HCT116 (cell line): Measurements from ENCODE around the gene FHDC1. TPM values are rescaled to one million over a fixed set of nuclear protein-coding genes. Genes with fewer than 3 reads are reported as not detected.

ENCODE experiments used
- ATAC-seq: fragments of 200-7000 bp; cut with Tn5 transposase; 2 replicates; pipeline ENCODE4 v1.9.1; 2020; ENCODE audit warnings: mild to moderate bottlenecking, moderate library complexity
- BruUV-seq: library from RNA; stranded (reverse); fragments of 400-500 nt; replicated peaks from 2 replicates; lab custom pipeline; 2021; lab: Mats Ljungman, UMichigan
- CTCF ChIA-PET: fragments of 300-600 bp; sonication (Branson Sonifier 250); formaldehyde crosslinking; loops from one replicate; lab custom pipeline; 2021; ENCODE audit warnings: antibody characterized with exemption; lab: Charles Lee
- POLR2A ChIA-PET: fragments of 300-600, 350-600 bp; sonication (Branson Sonifier 250); formaldehyde crosslinking; loops from one replicate; lab custom pipeline; 2021; ENCODE audit warnings: antibody characterized with exemption; lab: Charles Lee
- RAD21 ChIA-PET, 2 experiments: fragments of 300-600 bp; sonication (Branson Sonifier 250); formaldehyde crosslinking; loops; one replicate each; lab custom pipeline; 2023; ENCODE audit warnings: low total read pairs in 2 of 2; ENCODE audit not compliant: uncharacterized antibody in 2 of 2, unreplicated experiment in 2 of 2, low non-redundant PET in 1 of 2; lab: Charles Lee
- DNase-seq: peaks from one replicate; pipeline ENCODE4 v3.0.0-alpha.2; 2010; ENCODE audit warnings: low read depth, low spot score
- H2AFZ ChIP-seq: fragments of 200-600 bp; shearing (Covaris generic), sonication (generic); 2 replicates; pipeline ENCODE4 v1.6.1; 2017; ENCODE audit warnings: low read depth, mixed run types, mixed read lengths, antibody characterized with exemption, low read length; ENCODE audit not compliant: poor library complexity, severe bottlenecking
- H3K27ac ChIP-seq: 2 replicates; pipeline ENCODE4 v1.5.1; 2012; ENCODE audit warnings: low read depth, low read length
- H3K27me3 ChIP-seq: fragments of 200-600 bp; sonication (generic); 2 replicates; pipeline ENCODE4 v1.6.1; 2016; ENCODE audit warnings: mixed run types, low read length, mixed read lengths; ENCODE audit not compliant: insufficient read depth
- H3K36me3 ChIP-seq, 2 experiments: fragments of 200-500 bp in 1 of 2; fragments of 200-600 bp in 1 of 2; sonication (Bioruptor generic) in 1 of 2; sonication (generic) in 1 of 2; 2 replicates each; pipeline versions ENCODE4 v1.5.1 to v1.6.1; 2014 to 2016; ENCODE audit warnings: low read length in 2 of 2, inconsistent platforms in 1 of 2, mixed read lengths in 1 of 2, mixed run types in 1 of 2; ENCODE audit not compliant: insufficient read depth in 2 of 2, control insufficient read depth in 1 of 2
- H3K4me1 ChIP-seq, 2 experiments: fragments of 200-600 bp in 1 of 2; sonication (generic) in 1 of 2; 2 replicates each; pipeline versions ENCODE4 v1.5.1 to v1.6.1; 2012 to 2017; ENCODE audit warnings: low read length in 2 of 2, inconsistent platforms in 1 of 2, mild to moderate bottlenecking in 1 of 2, mixed read lengths in 1 of 2, mixed run types in 1 of 2, moderate library complexity in 1 of 2; ENCODE audit not compliant: insufficient read depth in 2 of 2, control insufficient read depth in 1 of 2
- H3K4me2 ChIP-seq: fragments of 200-600 bp; sonication (generic); 2 replicates; pipeline ENCODE4 v1.6.1; 2017; ENCODE audit warnings: mixed run types, low read length, mixed read lengths
- H3K4me3 ChIP-seq, 2 experiments: fragments of 200-600 bp in 1 of 2; sonication (generic) in 1 of 2; replicated peaks in 1 of 2; 2 replicates each; pipeline ENCODE4 v1.5.1; 2011 to 2016; ENCODE audit warnings: low read length in 2 of 2, control low read depth in 1 of 2, low read depth in 1 of 2, mild to moderate bottlenecking in 1 of 2, mixed read lengths in 1 of 2, mixed run types in 1 of 2
- H3K79me2 ChIP-seq: fragments of 200-600 bp; sonication (generic); 2 replicates; pipeline ENCODE4 v1.6.1; 2017; ENCODE audit warnings: mild to moderate bottlenecking, mixed run types, low read length, moderate library complexity, mixed read lengths; ENCODE audit not compliant: insufficient read depth
- H3K9ac ChIP-seq: fragments of 200-600 bp; sonication (generic); 2 replicates; pipeline ENCODE4 v1.6.1; 2016; ENCODE audit warnings: low read length, mixed read lengths
- H3K9me2 ChIP-seq: fragments of 200-600 bp; sonication (generic), shearing (Covaris generic); 2 replicates; pipeline ENCODE4 v1.6.1; 2017; ENCODE audit warnings: mixed run types, mild to moderate bottlenecking, moderate library complexity; ENCODE audit not compliant: insufficient read depth
- H3K9me3 ChIP-seq, 2 experiments: fragments of 200-500 bp in 1 of 2; fragments of 200-600 bp in 1 of 2; sonication (Bioruptor generic) in 1 of 2; sonication (generic) in 1 of 2; 2 replicates each; pipeline ENCODE4 v1.6.1; 2014 to 2017; ENCODE audit warnings: low read length in 2 of 2, mixed read lengths in 2 of 2, inconsistent platforms in 1 of 2, low read depth in 1 of 2, mild to moderate bottlenecking in 1 of 2, mixed run types in 1 of 2, moderate library complexity in 1 of 2; ENCODE audit not compliant: control insufficient read depth in 1 of 2, insufficient read depth in 1 of 2
- H4K20me1 ChIP-seq: fragments of 200-600 bp; sonication (generic), shearing (Covaris generic); 2 replicates; pipeline ENCODE4 v1.6.1; 2017; ENCODE audit warnings: mixed run types, mild to moderate bottlenecking, moderate library complexity; ENCODE audit not compliant: insufficient read depth
- CEBPB ChIP-seq: IDR thresholded peaks from 2 replicates; pipeline ENCODE4 v1.6.1; 2012; ENCODE audit warnings: low read depth
- ELF1 ChIP-seq: IDR thresholded peaks from 2 replicates; pipeline ENCODE4 v1.6.1; 2012; ENCODE audit warnings: low read depth, borderline replicate concordance
- EZH2 ChIP-seq: fragments of 200-600 bp; sonication (generic); IDR thresholded peaks from 2 replicates; pipeline ENCODE4 v1.6.1; 2017; ENCODE audit warnings: antibody characterized with exemption, mixed run types
- EZH2phosphoT487 ChIP-seq: fragments of 200-600 bp; IDR thresholded peaks from 2 replicates; pipeline ENCODE4 v1.6.1; 2018; ENCODE audit warnings: antibody characterized with exemption, borderline replicate concordance
- JUND ChIP-seq: IDR thresholded peaks from 2 replicates; pipeline ENCODE4 v1.6.1; 2012
- POLR2A ChIP-seq: IDR thresholded peaks from 2 replicates; pipeline ENCODE4 v1.7.0; 2011; ENCODE audit warnings: borderline replicate concordance; ENCODE audit not compliant: insufficient read depth, insufficient read length; ENCODE audit errors: extremely low read depth
- POLR2AphosphoS5 ChIP-seq: IDR thresholded peaks from 2 replicates; pipeline ENCODE4 v1.6.1; 2011; ENCODE audit warnings: mild to moderate bottlenecking, low read depth, low read length, moderate library complexity
- RAD21 ChIP-seq: IDR thresholded peaks from 2 replicates; pipeline ENCODE4 v1.6.1; 2012; ENCODE audit warnings: low read depth, mild to moderate bottlenecking
- SIN3A ChIP-seq: IDR thresholded peaks from 2 replicates; pipeline ENCODE4 v1.6.1; 2012; ENCODE audit warnings: low read depth
- SP1 ChIP-seq: IDR thresholded peaks from 2 replicates; pipeline ENCODE4 v1.6.1; 2012; ENCODE audit warnings: low read depth
- SRF ChIP-seq: IDR thresholded peaks from 2 replicates; pipeline ENCODE4 v1.6.1; 2012; ENCODE audit warnings: low read depth
- TCF7L2 ChIP-seq: IDR thresholded peaks from 2 replicates; pipeline ENCODE4 v1.7.0; 2011; ENCODE audit warnings: borderline replicate concordance, inconsistent platforms; ENCODE audit not compliant: insufficient read depth, insufficient read length; ENCODE audit errors: extremely low read depth
- ZFX ChIP-seq: fragments of 450-650 bp; IDR thresholded peaks from 2 replicates; pipeline ENCODE4 v1.6.1; 2017
- intact Hi-C: fragments of 100-400 bp; cut with micrococcal nuclease; formaldehyde crosslinking; loops from 2 replicates; pipeline ENCODE4 v1.10.0; 2022
- total RNA-seq: library from RNA; stranded (reverse); gene quantifications from one replicate; pipeline ENCODE4 v1.2.1, GENCODE V29; 2021; ENCODE audit not compliant: unreplicated experiment
- TF ChIP-seq, protein P1 (sequence below): IDR thresholded peaks from 2 replicates; pipeline ENCODE4 v1.6.1; 2011; ENCODE audit warnings: mild to moderate bottlenecking, low read length, moderate library complexity; ENCODE audit not compliant: insufficient replicate concordance; ENCODE audit errors: extremely low read depth
- TF ChIP-seq, protein P2 (sequence below): IDR thresholded peaks from 2 replicates; pipeline ENCODE4 v1.6.1; 2012
- TF ChIP-seq, protein P3 (sequence below): IDR thresholded peaks from 2 replicates; pipeline ENCODE4 v1.6.1; 2012; ENCODE audit warnings: low read depth

FHDC1 gene
- total RNA-seq, 1 experiment from 2014 or later: 1.8 TPM

DNA sequence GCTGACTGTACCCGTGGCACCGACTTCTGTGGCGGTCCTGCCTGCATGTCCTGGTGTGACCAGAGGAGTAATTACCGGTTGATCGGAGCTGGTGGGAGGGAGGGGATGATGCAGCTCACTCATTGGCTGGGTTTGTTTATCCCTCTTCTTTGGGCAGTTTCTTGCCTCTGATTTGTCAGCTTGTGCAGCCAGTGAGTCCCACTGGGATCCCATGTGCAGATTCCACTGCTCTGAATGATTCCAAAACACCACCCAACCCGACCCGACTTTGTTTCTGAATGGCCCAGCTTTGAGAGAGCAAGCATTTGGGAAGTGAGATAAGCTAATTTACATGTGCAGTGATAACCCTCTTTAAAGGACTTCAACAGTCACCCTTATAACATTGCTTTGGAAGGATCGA is 13.8 kb downstream of the FHDC1 start:
- DNase-seq (no peak), ATAC-seq (no peak)
- Histone ChIP-seq H3K9ac (no peak overlapping the region), H2AFZ (no peak overlapping the region), H3K4me2 (no peak overlapping the region), H3K79me2 (no peaks in the 10 kb centered on the region), H3K27me3 (no peaks in the 10 kb centered on the region), H3K27ac (no peak overlapping the region), H3K9me3 (no peaks in the 10 kb centered on the region), H3K4me1 (peaks cover 0 to 10% of the 10 kb centered on the region in 2 experiments; a peak in 2 of 4 replicates), H3K36me3 (no peaks in the 10 kb centered on the region), H3K9me2 (no peaks in the 10 kb centered on the region), H4K20me1 (no peaks in the 10 kb centered on the region), H3K4me3 (no peak overlapping the region)
- no TSS peak for BruUV-seq
- ChIA-PET CTCF (no interaction called here), POLR2A (no interaction called here), RAD21 (no interaction called here)
- intact Hi-C loops: no loop called here
- TF ChIP-seq JUND (no peak), RAD21 (no peak), ZFX (no peak), SP1 (no peak), SIN3A (no peak), EZH2 (no peak), POLR2AphosphoS5 (no peak), POLR2A (no peak), TCF7L2 (no peak), SRF (no peak), EZH2phosphoT487 (no peak), CEBPB (no peak), ELF1 (no peak)
- TF ChIP-seq, protein P1, sequence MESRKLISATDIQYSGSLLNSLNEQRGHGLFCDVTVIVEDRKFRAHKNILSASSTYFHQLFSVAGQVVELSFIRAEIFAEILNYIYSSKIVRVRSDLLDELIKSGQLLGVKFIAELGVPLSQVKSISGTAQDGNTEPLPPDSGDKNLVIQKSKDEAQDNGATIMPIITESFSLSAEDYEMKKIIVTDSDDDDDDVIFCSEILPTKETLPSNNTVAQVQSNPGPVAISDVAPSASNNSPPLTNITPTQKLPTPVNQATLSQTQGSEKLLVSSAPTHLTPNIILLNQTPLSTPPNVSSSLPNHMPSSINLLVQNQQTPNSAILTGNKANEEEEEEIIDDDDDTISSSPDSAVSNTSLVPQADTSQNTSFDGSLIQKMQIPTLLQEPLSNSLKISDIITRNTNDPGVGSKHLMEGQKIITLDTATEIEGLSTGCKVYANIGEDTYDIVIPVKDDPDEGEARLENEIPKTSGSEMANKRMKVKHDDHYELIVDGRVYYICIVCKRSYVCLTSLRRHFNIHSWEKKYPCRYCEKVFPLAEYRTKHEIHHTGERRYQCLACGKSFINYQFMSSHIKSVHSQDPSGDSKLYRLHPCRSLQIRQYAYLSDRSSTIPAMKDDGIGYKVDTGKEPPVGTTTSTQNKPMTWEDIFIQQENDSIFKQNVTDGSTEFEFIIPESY: no peak
- TF ChIP-seq, protein P2, sequence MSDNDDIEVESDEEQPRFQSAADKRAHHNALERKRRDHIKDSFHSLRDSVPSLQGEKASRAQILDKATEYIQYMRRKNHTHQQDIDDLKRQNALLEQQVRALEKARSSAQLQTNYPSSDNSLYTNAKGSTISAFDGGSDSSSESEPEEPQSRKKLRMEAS: no peak
- TF ChIP-seq, protein P3, sequence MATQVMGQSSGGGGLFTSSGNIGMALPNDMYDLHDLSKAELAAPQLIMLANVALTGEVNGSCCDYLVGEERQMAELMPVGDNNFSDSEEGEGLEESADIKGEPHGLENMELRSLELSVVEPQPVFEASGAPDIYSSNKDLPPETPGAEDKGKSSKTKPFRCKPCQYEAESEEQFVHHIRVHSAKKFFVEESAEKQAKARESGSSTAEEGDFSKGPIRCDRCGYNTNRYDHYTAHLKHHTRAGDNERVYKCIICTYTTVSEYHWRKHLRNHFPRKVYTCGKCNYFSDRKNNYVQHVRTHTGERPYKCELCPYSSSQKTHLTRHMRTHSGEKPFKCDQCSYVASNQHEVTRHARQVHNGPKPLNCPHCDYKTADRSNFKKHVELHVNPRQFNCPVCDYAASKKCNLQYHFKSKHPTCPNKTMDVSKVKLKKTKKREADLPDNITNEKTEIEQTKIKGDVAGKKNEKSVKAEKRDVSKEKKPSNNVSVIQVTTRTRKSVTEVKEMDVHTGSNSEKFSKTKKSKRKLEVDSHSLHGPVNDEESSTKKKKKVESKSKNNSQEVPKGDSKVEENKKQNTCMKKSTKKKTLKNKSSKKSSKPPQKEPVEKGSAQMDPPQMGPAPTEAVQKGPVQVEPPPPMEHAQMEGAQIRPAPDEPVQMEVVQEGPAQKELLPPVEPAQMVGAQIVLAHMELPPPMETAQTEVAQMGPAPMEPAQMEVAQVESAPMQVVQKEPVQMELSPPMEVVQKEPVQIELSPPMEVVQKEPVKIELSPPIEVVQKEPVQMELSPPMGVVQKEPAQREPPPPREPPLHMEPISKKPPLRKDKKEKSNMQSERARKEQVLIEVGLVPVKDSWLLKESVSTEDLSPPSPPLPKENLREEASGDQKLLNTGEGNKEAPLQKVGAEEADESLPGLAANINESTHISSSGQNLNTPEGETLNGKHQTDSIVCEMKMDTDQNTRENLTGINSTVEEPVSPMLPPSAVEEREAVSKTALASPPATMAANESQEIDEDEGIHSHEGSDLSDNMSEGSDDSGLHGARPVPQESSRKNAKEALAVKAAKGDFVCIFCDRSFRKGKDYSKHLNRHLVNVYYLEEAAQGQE: no peak
